SJSA1 (cell line): ENCODE results near the gene MPPED2. TPM values are rescaled to one million over a fixed set of nuclear protein-coding genes. Genes with fewer than 3 reads are reported as not detected.

ENCODE experiments used
- DNase-seq, 2 experiments: peaks; one replicate each; pipeline ENCODE4 v3.0.0-alpha.2; 2015 to 2020; ENCODE audit warnings: low spot score in 2 of 2, low read depth in 1 of 2
- H3K27ac ChIP-seq: fragments of 250-450 bp; sonication (Bioruptor Pico); 2 replicates; pipeline ENCODE4 v1.5.1; 2020; ENCODE audit warnings: mild to moderate bottlenecking, moderate library complexity
- H3K27me3 ChIP-seq: fragments of 250-450 bp; sonication (Bioruptor Pico); replicated peaks from 2 replicates; pipeline ENCODE4 v1.5.1; 2020; ENCODE audit warnings: mild to moderate bottlenecking, moderate library complexity
- H3K36me3 ChIP-seq: fragments of 250-450 bp; sonication (Bioruptor Pico); 2 replicates; pipeline ENCODE4 v1.5.1; 2020; ENCODE audit warnings: mild to moderate bottlenecking
- H3K4me1 ChIP-seq: fragments of 250-450 bp; sonication (Bioruptor Pico); replicated peaks from 2 replicates; pipeline ENCODE4 v1.6.1; 2021; ENCODE audit warnings: mild to moderate bottlenecking
- H3K4me3 ChIP-seq: fragments of 250-450 bp; sonication (Bioruptor Pico); 2 replicates; pipeline ENCODE4 v1.5.1; 2020; ENCODE audit warnings: mild to moderate bottlenecking
- H3K9me3 ChIP-seq: fragments of 250-450 bp; sonication (Bioruptor Pico); replicated peaks from 2 replicates; pipeline ENCODE4 v1.5.1; 2020; ENCODE audit warnings: mild to moderate bottlenecking
- total RNA-seq: library from RNA; depleted of rRNA; stranded (reverse); fragments of >200 nt; shearing (Covaris generic); gene quantifications from 2 replicates; pipeline ENCODE4 v1.2.3, GENCODE V29; 2014

MPPED2 gene
- total RNA-seq, 1 experiment from 2014 or later, result not detected

- H3K4me3 ChIP-seq, result no peak overlapping the region
- H3K4me1 ChIP-seq, result no peaks in the 10 kb centered on the region
- no peaks in the 10 kb centered on the region for H3K9me3 ChIP-seq
- no peak for DNase-seq
- H3K27me3 ChIP-seq, result no peaks in the 10 kb centered on the region
- H3K36me3 ChIP-seq, result no peaks in the 10 kb centered on the region
- no peak overlapping the region for H3K27ac ChIP-seq
Observed at GRCh38 chr11:30434901-30435300, 151.3 kb downstream of the MPPED2 start.

- Histone ChIP-seq H3K4me3 (no peak overlapping the region), H3K4me1 (no peaks in the 10 kb centered on the region), H3K9me3 (no peaks in the 10 kb centered on the region), H3K36me3 (no peaks in the 10 kb centered on the region), H3K27me3 (no peaks in the 10 kb centered on the region), H3K27ac (no peak overlapping the region)
- no peak for DNase-seq
Observed at GRCh38 chr11:30433831-30434230, 152.3 kb downstream of the MPPED2 start.

DNA sequence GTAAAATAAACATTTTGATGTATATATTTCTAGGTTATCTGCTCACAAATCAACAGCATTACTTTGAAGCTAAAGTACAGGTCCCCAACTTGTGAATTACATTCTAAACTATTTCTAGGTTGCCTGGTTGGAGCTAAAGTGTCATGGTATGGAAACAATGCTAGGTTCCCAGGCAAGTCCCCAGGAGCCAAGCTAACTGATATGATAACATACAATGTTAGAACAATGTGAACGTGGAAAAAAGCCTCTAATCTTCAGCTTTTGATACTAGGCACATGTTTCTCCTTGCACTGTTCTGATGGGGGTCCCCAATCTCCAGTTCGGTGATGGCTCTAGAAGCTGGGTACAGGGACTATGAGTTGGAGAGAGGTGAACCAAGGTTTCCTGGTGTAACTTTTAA is 153.4 kb downstream of the MPPED2 start:
- no peaks in the 10 kb centered on the region for H3K36me3 ChIP-seq
- DNase-seq, result no peak
- no peak overlapping the region for H3K4me3 ChIP-seq
- no peaks in the 10 kb centered on the region for H3K27me3 ChIP-seq
- no peak overlapping the region for H3K27ac ChIP-seq
- no peaks in the 10 kb centered on the region for H3K9me3 ChIP-seq
- H3K4me1 ChIP-seq, result no peaks in the 10 kb centered on the region

DNA sequence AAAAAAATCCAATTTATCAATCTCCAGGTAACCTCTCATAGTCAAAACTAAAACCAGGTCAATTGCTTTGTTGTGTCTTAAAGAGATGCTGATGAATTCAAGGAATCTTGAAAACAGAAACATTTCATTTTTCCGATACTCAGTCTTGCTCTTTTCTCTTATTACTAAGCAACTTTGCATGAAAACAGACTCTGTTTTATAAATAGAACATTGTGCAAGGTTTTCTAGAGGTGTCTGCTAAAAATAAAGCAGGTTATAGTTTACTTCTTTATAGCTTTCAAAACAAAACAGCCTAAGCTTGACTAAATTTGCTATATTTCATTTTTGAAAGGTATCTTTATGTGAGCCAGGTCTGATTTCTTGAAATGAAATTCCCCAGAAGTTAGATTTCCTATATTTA is 154.0 kb downstream of the MPPED2 start:
- Histone ChIP-seq H3K9me3 (no peaks in the 10 kb centered on the region), H3K4me3 (no peak overlapping the region), H3K27ac (no peak overlapping the region), H3K4me1 (no peaks in the 10 kb centered on the region), H3K36me3 (no peaks in the 10 kb centered on the region), H3K27me3 (0 out of 2 replicates have a peak, but pooled peaks cover 1% of the 10 kb centered on the region)
- DNase-seq, result no peak

DNA sequence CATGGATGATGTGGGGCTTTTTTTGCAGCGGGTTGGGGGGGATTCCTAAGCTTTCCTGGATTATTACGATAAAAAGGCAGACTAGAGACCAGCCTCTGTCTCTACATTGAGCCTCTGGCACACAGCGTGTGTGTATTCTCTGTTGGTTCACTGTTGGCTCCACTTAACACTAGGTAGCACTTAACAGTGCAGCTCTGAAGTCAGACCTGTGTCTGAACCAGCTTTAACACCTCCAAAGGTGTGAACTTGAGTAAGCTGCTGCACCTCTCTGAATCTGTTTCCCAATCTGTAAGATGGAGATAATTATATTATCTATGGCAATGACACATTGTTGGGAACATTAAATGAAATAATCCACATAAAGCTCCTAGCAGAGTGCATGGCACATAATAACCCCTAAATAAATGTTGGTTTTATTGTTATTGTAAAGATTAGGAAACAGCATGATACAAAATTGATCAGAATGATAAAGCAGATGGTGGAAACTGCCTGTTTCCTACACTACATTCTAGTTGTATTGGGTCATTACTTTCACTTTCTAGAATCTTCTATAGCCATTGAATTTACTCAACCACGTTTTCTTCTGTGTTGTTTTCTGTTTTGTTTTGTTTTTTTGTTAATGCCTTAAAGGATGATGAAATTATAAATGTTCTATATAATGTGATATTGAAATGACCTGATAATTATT is 154.9 kb downstream of the MPPED2 start:
- Histone ChIP-seq H3K9me3 (no peaks in the 10 kb centered on the region), H3K27me3 (0 out of 2 replicates have a peak, but pooled peaks cover 4% of the 10 kb centered on the region), H3K4me1 (no peaks in the 10 kb centered on the region), H3K36me3 (no peaks in the 10 kb centered on the region), H3K4me3 (no peak overlapping the region), H3K27ac (no peak overlapping the region)
- no peak for DNase-seq

DNA sequence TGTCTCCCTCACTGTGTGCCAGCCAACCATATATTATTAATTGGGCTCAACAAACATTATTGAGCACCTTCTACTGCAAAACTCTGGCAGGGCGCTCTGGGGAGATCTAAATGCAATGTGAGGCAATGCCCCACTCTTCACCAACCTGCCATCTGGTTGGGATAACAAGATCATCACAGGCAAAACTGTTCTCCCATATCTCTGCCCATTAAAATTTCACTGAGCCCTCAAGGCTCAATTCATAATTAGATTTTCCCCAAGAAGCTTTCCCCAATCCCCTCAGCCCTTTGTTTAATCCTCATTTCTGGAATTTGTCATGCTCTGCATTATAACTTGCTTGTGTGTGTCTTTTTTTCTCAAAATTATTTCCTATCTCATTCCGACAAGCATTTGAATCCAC is 156.6 kb downstream of the MPPED2 start:
- DNase-seq, result no peak
- H3K4me1 ChIP-seq, result no peaks in the 10 kb centered on the region
- H3K9me3 ChIP-seq, result no peaks in the 10 kb centered on the region
- H3K27me3 ChIP-seq, result 0 out of 2 replicates have a peak, but pooled peaks cover 4% of the 10 kb centered on the region
- no peaks in the 10 kb centered on the region for H3K36me3 ChIP-seq
- H3K27ac ChIP-seq, result no peak overlapping the region
- H3K4me3 ChIP-seq, result no peak overlapping the region

DNA sequence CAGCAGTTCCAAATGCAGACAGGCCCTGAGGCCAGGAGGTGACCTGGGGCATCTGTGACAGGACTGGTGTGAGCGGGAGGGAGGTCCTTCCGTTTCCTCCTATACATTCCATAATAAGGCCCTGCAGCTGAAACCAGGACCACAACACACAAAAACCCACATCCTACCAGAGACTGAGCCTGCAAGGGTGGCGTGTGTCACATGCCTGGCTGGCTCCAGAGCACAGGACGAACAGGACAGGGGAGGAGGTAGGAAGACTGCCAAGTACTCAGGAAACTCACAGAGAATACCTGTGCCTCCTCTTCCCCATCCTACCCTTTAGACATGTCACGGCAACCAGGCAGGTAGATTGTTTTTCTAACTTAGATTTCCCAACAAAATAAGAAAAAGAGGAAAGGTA is 159.4 kb downstream of the MPPED2 start:
- no peak for DNase-seq
- H3K4me3 ChIP-seq, result no peak overlapping the region
- no peaks in the 10 kb centered on the region for H3K36me3 ChIP-seq
- H3K27ac ChIP-seq, result no peak overlapping the region
- no peaks in the 10 kb centered on the region for H3K4me1 ChIP-seq
- no peaks in the 10 kb centered on the region for H3K9me3 ChIP-seq
- H3K27me3 ChIP-seq, result 0 out of 2 replicates have a peak, but pooled peaks cover 4% of the 10 kb centered on the region

DNA sequence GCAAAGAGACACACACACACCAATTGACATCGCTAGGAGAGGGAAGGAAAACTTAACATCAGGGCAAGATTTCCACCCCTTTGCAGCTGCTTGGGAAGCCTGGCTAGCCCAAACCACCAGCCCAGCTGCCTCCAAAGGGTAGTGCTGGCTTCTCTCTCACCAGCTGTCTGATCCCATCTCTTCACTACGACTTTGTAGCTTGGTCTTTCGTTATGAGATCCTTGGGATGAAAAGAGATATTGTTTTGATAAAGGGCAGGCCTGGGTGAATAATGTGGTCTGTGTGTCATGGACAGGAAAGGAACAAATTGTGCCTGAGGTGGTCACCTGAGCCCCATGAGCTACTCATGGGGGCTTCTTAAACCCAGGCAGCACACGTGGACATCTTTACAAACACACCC is 161.3 kb downstream of the MPPED2 start:
- no peaks in the 10 kb centered on the region for H3K9me3 ChIP-seq
- H3K27ac ChIP-seq, result no peak overlapping the region
- no peak for DNase-seq
- H3K27me3 ChIP-seq, result 0 out of 2 replicates have a peak, but pooled peaks cover 4% of the 10 kb centered on the region
- no peak overlapping the region for H3K4me3 ChIP-seq
- H3K36me3 ChIP-seq, result no peaks in the 10 kb centered on the region
- no peaks in the 10 kb centered on the region for H3K4me1 ChIP-seq

DNA sequence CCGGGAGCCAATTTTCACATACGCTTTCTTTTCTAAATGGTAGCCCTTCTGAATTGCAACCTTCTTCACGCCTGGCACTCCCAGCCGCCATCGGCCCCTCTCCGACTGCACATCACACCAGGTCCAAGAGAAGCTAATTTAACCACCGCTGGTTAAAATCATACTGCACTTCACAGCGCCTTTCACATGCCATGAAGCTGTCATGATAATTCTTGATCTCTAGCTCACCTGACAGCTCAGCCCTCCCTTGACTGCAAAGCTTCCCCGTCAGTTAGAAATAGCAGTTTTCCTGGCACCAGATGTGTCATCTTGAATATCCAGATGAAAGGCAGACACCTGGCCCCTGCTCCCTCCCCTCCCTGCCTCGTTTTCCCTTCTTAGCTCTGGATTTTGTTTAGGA is 161.8 kb downstream of the MPPED2 start:
- H3K27ac ChIP-seq, result no peak overlapping the region
- no peak for DNase-seq
- no peaks in the 10 kb centered on the region for H3K9me3 ChIP-seq
- H3K4me3 ChIP-seq, result no peak overlapping the region
- H3K27me3 ChIP-seq, result 0 out of 2 replicates have a peak, but pooled peaks cover 4% of the 10 kb centered on the region
- H3K4me1 ChIP-seq, result no peaks in the 10 kb centered on the region
- H3K36me3 ChIP-seq, result no peaks in the 10 kb centered on the region

GRCh38 chr11:30423886-30424285 is 162.3 kb downstream of the MPPED2 start:
- no peak for DNase-seq
- Histone ChIP-seq H3K27ac (no peak overlapping the region), H3K9me3 (no peaks in the 10 kb centered on the region), H3K4me1 (no peaks in the 10 kb centered on the region), H3K27me3 (0 out of 2 replicates have a peak, but pooled peaks cover 8% of the 10 kb centered on the region), H3K36me3 (no peaks in the 10 kb centered on the region), H3K4me3 (no peak overlapping the region)

DNA sequence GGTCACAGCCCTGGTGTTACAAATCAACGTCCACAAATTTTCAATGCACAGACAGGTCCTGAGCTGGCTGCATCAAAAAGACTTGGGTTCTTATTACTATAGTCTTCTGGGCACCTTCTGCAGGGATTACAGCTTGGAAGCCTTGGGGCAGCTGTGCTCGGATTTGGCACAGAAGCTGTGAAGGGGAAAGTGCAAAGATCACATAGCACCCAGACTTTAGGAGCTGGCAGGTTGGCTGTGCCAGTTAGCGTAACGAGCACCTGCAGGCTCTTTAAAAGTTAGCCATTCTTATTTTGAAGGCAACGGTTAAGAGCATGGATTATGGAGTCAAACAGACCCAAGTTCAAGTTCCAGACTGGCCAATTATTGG is 162.9 kb downstream of the MPPED2 start:
- Histone ChIP-seq H3K9me3 (no peaks in the 10 kb centered on the region), H3K27me3 (peaks cover 9% of the 10 kb centered on the region; the same call in 1 of the 2 replicates), H3K4me3 (no peak overlapping the region), H3K36me3 (no peaks in the 10 kb centered on the region), H3K27ac (no peak overlapping the region), H3K4me1 (no peaks in the 10 kb centered on the region)
- DNase-seq, result no peak

DNA sequence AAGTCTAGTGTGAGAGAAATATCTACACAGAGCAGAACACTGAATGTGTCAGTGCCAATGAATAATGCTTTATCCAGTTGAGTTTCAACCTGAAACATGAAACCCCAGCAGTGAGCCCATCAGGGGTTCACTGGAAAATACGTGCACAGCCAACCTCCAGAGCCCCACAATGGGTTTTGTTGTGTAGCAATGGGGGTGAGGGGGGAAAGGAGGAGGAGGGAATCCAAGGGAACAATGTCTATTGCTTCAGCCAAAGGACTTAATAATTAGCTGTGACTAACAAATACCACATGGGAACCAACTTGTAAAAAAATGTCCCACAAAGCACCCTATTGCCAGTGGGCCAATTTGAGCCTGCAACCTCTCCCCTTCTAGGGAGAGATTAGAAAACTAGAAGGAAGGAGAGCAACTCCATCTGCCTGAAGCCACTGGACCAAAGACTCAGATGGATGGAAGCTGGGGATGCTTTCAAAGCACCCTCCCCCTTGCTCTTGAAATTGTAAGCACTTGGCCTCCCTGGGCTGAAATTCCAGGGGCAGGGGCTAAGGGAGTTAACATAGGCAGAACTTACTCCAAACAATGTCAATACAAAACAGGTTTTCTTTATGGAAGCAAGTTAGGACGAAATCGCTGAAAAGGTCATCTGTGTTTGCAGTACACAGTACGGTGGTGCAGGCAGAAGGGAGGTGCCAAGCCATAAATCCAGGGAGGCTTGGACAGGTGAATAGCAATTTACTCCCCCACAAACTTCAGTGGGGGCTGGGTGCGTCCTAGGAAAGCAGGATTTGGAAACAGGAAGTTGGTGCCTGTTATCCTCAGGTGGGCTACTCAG is 163.5 kb downstream of the MPPED2 start:
- no peaks in the 10 kb centered on the region for H3K9me3 ChIP-seq
- H3K36me3 ChIP-seq, result no peaks in the 10 kb centered on the region
- peaks cover 9% of the 10 kb centered on the region; the same call in 1 of the 2 replicates for H3K27me3 ChIP-seq
- no peak overlapping the region for H3K27ac ChIP-seq
- no peaks in the 10 kb centered on the region for H3K4me1 ChIP-seq
- DNase-seq, result no peak
- no peak overlapping the region for H3K4me3 ChIP-seq

- no peaks in the 10 kb centered on the region for H3K4me1 ChIP-seq
- DNase-seq, result no peak
- H3K27ac ChIP-seq, result no peak overlapping the region
- no peak overlapping the region for H3K4me3 ChIP-seq
- no peaks in the 10 kb centered on the region for H3K9me3 ChIP-seq
- peaks cover 5% of the 10 kb centered on the region; the same call in 1 of the 2 replicates for H3K27me3 ChIP-seq
- no peaks in the 10 kb centered on the region for H3K36me3 ChIP-seq
Observed at GRCh38 chr11:30420233-30420787, 165.8 kb downstream of the MPPED2 start.

DNA sequence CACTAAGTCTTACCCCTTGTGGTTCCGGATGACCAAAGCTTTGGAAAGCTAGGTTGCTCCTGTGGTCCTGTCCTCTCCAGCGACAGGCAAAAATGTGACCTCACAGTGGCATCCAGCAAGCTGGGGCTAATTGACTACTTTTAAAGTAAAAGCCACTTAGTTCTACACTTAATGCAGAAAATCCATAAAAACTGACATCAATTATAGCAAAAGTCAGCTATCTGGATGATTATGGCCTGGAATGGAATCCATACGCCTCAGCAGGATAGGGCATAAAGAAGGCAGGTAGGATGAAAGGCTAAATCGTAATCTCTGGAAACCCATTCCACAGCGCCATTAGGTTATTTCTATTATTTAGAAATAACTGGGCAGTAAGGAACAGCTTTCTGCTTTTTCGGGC is 171.3 kb downstream of the MPPED2 start:
- H3K4me3 ChIP-seq, result no peak overlapping the region
- H3K4me1 ChIP-seq, result no peaks in the 10 kb centered on the region
- no peak for DNase-seq
- H3K36me3 ChIP-seq, result no peaks in the 10 kb centered on the region
- no peaks in the 10 kb centered on the region for H3K9me3 ChIP-seq
- peaks cover 12% of the 10 kb centered on the region for H3K27me3 ChIP-seq
- H3K27ac ChIP-seq, result no peak overlapping the region
